Rectal smooth muscle tissue (tissue), 1 donor: ENCODE measurements around the gene LRRC25.
"Not testable (repeated sequence)": the region's sequence is repeated elsewhere in the genome, so short reads cannot be mapped to it uniquely, and the experiment has no call there.

Experiments
- H3K27ac ChIP-seq: one replicate; pipeline ENCODE4 v1.7.0; 2013; ENCODE audit warnings: low read depth, low read length, inconsistent platforms
- H3K27me3 ChIP-seq: one replicate; pipeline ENCODE4 v1.7.0; 2013; ENCODE audit warnings: low read length; ENCODE audit not compliant: control insufficient read depth, insufficient read depth
- H3K36me3 ChIP-seq: one replicate; pipeline ENCODE4 v1.7.0; 2013; ENCODE audit warnings: low read length; ENCODE audit not compliant: control insufficient read depth, insufficient read depth
- H3K4me1 ChIP-seq: one replicate; pipeline ENCODE4 v1.7.0; 2013; ENCODE audit warnings: low read length; ENCODE audit not compliant: control insufficient read depth, insufficient read depth
- H3K4me3 ChIP-seq: one replicate; pipeline ENCODE4 v1.7.0; 2013; ENCODE audit warnings: low read length
- H3K9ac ChIP-seq: one replicate; pipeline ENCODE4 v1.7.0; 2013; ENCODE audit warnings: low read length

LRRC25 gene

GRCh38 chr19:18385675-18386542 lies 11.5 kb downstream of the LRRC25 start, which contains the start of gene GDF15:
Gene GDF15, plus strand, starts transcription at chr19:18386158. Its CDS starts 32 bp downstream, at chr19:18386190.
- Histone ChIP-seq H3K9ac (no peak within 1 kb of the TSS), H3K4me1 (no peaks in the 10 kb centered on the region), H3K27me3 (peaks cover 5% of the 10 kb centered on the region), H3K27ac (no peak within 1 kb of the TSS), H3K36me3 (no peaks in the 10 kb centered on the region), H3K4me3 (peak within 1 kb of the TSS; percentile 55)

DNA sequence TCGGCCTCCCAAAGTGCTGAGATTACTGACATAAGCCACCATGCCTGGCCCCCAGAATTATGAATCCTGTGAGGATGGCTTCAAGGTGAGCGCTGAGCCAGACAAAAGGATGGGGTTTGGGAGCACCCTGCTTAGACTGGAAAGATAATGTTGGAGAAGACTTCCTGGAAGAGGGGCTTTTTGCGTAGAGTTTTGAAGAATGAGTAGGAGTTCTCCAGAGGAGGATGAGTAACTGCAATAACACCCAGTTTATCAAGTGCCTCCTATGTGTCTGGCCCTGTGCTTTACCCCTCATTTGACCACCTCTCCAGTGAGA lies 12.1 kb downstream of the LRRC25 start:
- H3K4me1 ChIP-seq, result peaks cover 3% of the 10 kb centered on the region
- no peak overlapping the region for H3K9ac ChIP-seq
- no peaks in the 10 kb centered on the region for H3K36me3 ChIP-seq
- H3K4me3 ChIP-seq, result no peak overlapping the region
- H3K27ac ChIP-seq, result no peak overlapping the region
- peaks cover 5% of the 10 kb centered on the region for H3K27me3 ChIP-seq

GRCh38 chr19:18384775-18385174 lies 12.6 kb downstream of the LRRC25 start:
- H3K4me1 ChIP-seq, result peaks cover 6% of the 10 kb centered on the region
- H3K27me3 ChIP-seq, result peaks cover 5% of the 10 kb centered on the region
- no peak overlapping the region for H3K9ac ChIP-seq
- H3K27ac ChIP-seq, result no peak overlapping the region
- H3K36me3 ChIP-seq, result no peaks in the 10 kb centered on the region
- H3K4me3 ChIP-seq, result no peak overlapping the region

GRCh38 chr19:18383622-18384021 lies 13.8 kb downstream of the LRRC25 start:
- not testable (repeated sequence) for H3K4me1 ChIP-seq, H3K9ac ChIP-seq, H3K4me3 ChIP-seq, H3K27me3 ChIP-seq, H3K27ac ChIP-seq, H3K36me3 ChIP-seq

GRCh38 chr19:18380843-18381242 lies 16.6 kb downstream of the LRRC25 start:
- H3K4me3 ChIP-seq, result no peak overlapping the region
- H3K4me1 ChIP-seq, result peaks cover 6% of the 10 kb centered on the region
- peak overlapping the region; percentile 45 for H3K27ac ChIP-seq
- H3K9ac ChIP-seq, result no peak overlapping the region
- H3K36me3 ChIP-seq, result no peaks in the 10 kb centered on the region
- H3K27me3 ChIP-seq, result no peaks in the 10 kb centered on the region

DNA sequence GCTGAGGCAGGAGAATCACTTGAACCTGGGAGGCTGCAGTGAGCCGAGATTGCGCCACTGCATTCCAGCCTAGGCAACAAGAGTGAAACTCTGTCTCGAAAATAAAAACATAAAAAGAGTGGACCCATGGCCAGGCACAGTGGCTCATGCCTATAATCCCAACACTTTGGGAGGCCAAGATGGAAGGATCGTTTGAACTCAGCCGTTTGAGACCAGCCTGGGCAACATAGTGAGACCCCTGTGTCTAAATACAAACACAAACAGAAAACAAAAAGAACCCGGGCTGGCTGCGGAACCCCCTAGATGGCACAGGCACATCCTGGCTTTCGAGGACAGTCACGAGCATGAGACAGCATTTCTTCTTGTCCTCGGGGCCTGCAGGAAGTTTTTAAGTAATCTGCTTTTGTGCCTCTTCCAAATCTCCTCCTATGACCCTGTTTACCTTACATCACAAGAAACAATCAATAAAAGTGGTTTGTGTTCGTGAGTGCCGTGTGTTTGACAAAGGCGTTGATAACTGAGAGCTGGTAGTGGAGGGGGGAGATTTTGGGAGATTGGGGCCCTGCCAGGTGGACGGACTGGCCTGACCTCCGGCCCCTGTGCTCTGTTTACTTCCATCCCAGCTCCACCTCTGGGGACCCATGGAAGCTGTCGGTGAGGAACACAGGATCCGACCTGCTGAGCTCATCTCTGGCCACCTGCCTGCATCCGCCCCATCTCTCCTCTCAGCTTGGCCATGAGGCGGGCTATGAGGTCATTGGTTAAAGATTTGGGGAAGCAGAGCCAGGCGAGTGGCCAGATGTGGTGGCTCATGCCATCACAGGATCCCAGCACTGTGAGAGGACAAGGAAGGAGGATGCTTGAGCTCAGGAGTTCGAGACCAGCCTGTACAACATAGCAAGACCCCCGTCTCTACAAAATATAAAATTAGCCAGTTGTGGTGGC lies 17.3 kb downstream of the LRRC25 start:
- no peaks in the 10 kb centered on the region for H3K36me3 ChIP-seq
- no peak overlapping the region for H3K9ac ChIP-seq
- H3K4me1 ChIP-seq, result peaks cover 6% of the 10 kb centered on the region
- peak overlapping the region; percentile 45 for H3K27ac ChIP-seq
- no peak overlapping the region for H3K4me3 ChIP-seq
- no peaks in the 10 kb centered on the region for H3K27me3 ChIP-seq

DNA sequence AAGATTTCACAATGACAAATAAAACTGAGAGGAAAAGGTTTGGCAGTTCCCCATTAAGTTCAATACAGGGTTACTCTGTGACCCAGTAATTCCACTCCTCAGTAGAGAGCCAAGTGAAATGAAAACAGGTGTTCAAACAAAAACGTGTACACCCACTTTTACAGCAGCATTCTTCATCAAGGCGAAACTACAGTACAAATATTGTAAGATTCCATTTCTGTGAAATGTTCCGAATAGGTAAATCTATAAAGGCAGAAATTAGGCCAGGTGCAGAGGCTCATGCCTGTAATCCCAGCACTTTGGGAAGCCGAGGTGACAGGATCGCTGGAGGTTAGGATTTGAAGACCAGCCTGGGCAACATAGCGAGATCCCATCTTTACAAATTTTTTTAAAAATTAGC lies 20.4 kb downstream of the LRRC25 start:
- Histone ChIP-seq H3K27ac (no peak overlapping the region), H3K9ac (no peak overlapping the region)

GRCh38 chr19:18373892-18374629 lies 23.4 kb downstream of the LRRC25 start:
- no peak overlapping the region for H3K9ac ChIP-seq
- peaks cover 5% of the 10 kb centered on the region for H3K4me1 ChIP-seq
- H3K4me3 ChIP-seq, result peak overlapping the region; percentile 11

More for the DNA sequence above, 20.4 kb downstream of the LRRC25 start:
- Histone ChIP-seq H3K36me3 (no peaks in the 10 kb centered on the region), H3K4me1 (peaks cover 12% of the 10 kb centered on the region), H3K4me3 (no peak overlapping the region), H3K27me3 (no peaks in the 10 kb centered on the region)

GRCh38 chr19:18373407-18373891 lies 24.0 kb downstream of the LRRC25 start:
- Histone ChIP-seq H3K9ac (no peak overlapping the region), H3K4me1 (peaks cover 5% of the 10 kb centered on the region), H3K27ac (no peak overlapping the region)

More at GRCh38 chr19:18373892-18374629, 23.4 kb downstream of the LRRC25 start:
- Histone ChIP-seq H3K36me3 (no peaks in the 10 kb centered on the region), H3K27ac (peak overlapping the region; percentile 65), H3K27me3 (no peaks in the 10 kb centered on the region)

DNA sequence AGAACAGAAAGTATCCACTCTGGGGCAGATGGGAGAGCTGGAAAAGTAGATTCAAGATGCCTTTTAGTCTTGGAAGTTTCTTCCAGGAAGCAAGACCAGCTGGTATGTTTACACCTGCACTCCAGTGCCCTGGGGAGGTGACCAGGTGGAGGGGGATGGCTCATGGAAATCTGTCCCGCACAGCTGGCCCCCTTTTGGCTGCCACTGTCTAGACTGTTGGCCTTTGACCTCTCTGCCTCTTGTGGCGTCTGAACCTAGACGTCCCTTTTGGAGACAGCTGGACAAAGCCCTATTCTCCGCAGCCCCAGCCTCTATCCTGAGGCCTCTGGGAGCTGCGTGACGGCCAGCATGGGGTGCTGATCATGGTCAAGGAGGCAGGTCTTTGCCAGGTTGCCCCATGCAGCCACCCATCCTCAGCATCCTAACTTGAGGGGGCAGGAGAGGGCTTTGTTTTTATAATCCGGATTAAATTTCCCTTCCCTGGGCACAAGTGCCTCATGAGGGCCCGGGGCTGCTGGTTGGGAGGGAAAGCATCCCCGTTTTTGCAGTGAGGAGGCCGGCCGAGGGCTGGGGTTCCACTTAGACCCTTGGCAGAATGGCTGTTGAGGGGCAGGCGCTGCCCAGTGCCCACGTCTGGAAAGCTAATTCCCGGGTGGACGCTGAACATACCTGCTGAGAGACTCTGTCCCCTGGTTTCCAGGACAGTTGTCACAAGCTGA lies 28.8 kb downstream of the LRRC25 start:
- Histone ChIP-seq H3K36me3 (no peaks in the 10 kb centered on the region), H3K27ac (no peak overlapping the region), H3K9ac (no peak overlapping the region), H3K4me3 (no peak overlapping the region), H3K27me3 (no peaks in the 10 kb centered on the region), H3K4me1 (peaks cover 4% of the 10 kb centered on the region)

More at GRCh38 chr19:18373407-18373891, 24.0 kb downstream of the LRRC25 start:
- Histone ChIP-seq H3K27me3 (no peaks in the 10 kb centered on the region), H3K36me3 (no peaks in the 10 kb centered on the region), H3K4me3 (no peak overlapping the region)

DNA sequence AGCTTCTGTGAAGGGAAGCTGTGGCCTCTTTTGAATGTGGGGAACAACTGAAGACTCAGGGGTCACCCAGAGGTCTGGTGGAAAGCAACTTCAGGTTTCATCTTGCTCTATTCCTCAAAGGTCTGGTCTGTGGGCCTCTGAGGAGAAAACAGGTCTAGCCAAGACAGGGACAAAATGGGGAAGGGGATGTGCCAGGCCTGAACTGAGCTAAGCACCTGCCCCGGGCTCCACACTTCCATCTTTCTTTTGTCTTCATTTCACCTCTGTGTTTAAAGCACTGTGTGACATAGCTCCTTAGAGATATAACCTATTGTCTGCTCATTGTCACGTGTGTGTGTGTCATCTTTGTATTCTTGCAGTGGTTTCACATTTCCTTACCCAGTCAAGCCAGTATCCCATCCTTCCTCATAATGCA lies 31.4 kb downstream of the LRRC25 start:
- H3K9ac ChIP-seq, result no peak overlapping the region
- no peak overlapping the region for H3K27ac ChIP-seq
- H3K4me3 ChIP-seq, result no peak overlapping the region
- H3K4me1 ChIP-seq, result peaks cover 4% of the 10 kb centered on the region
- peaks cover 5% of the 10 kb centered on the region for H3K36me3 ChIP-seq
- H3K27me3 ChIP-seq, result no peaks in the 10 kb centered on the region
